ACHN (cell line): Measurements from ENCODE around the gene CCDC86.

ENCODE experiments used
- DNase-seq: peaks from one replicate; pipeline ENCODE4 v3.0.0-alpha.2; 2015
- in situ Hi-C: cut with HindIII; loops from 2 replicates; pipeline ENCODE4 v1.10.0; 2017; ENCODE audit warnings: low sequenced_read_pairs, low pct_ligation_motif_present, low pct_unique_long_range_greater_than_20kb

CCDC86 gene

DNA sequence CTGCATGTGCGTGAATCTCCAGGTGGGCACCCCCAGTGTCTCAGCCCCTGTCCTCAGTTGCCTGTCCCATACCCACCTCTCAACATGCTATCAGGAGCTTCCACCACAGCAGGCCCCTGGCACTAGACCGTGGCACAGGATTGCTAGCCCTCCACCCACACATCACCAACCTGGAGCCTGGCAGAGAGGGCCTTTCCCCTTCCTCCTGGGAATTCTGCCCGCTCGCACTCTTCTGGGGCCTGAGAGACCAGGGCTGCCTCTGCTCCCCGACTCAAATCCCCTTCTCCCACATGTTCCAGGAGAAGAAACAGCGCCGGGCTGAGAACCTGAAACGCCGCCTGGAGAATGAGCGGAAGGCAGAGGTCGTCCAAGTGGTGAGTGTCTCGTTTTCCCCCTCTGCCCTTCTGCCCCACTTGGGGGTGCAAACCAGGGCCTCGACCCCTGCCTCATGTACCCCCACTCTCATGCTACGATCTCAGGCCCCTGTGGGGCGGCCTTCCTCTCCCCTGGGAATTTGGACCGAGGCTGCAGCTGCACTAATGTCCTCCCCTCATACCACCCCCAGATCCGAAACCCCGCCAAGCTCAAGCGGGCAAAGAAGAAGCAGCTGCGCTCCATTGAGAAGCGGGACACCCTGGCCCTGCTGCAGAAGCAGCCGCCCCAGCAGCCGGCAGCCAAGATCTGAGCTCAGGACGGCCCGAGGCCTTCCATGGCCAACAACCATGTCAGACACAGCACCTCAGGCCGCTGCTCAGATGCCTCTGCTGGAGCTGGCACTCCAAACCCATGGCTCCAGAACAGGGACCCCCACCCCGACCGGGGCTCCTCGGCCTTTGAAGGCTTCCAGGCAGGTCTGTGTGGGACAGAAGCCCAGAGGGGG lies 8.0 kb downstream of the CCDC86 start:
- in situ Hi-C loops = no loop called here
- no peak for DNase-seq

GRCh38 chr11:60851327-60852104 lies 9.6 kb downstream of the CCDC86 start:
- DNase-seq = no peak
- in situ Hi-C loops = no loop called here

- no peak for DNase-seq
- in situ Hi-C loops = no loop called here
Observed at GRCh38 chr11:60852117-60852981, 10.4 kb downstream of the CCDC86 start.

DNA sequence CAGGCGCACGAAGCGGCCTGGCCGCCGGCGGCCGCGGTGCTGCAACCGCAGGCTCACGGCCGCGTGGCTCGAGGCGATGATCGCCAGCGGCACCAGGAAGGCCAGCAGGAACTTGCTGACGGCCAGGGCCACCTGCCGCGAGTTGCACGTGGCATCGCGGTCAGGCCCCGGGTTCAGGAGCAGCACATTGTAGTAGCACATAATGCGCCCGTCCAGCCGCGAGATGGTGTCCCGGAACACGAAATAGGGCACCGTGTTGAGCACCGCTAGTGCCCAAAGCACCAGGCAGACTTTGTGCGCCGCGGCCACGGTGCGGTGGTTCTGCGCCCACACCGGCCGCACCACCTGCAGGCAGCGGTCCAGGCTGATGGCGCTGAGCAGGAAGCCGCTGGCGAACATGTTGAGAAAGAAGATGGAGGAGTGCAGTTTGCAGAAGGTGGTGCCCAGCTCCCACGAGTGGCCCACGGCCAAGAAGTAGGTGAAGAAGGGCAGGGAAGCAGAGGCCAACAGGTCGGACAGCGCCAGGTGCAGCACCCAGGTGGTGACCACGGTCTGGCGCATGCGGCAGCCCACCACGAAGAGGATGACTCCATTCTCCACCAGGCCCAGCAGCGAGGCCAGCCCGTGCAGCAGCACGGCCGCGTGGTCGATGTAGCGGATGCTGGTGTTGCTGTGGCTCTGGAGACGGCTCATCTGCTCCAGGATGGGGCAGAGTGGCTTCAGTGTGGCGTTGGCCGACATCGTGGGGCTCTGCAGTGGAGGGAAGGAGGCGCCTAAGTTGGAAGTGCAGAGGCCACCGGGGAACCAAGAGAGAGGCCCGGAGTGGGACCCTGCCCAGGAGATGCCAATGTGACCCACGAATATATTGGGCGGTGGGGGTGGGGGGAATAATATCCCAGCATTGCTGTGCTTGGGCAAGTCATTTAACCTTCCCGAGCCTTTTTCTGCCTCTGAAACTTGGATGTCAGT lies 11.4 kb downstream of the CCDC86 start:
- DNase-seq = no peak
- in situ Hi-C loops = no loop called here

GRCh38 chr11:60854140-60854846 lies 12.4 kb downstream of the CCDC86 start:
- no peak for DNase-seq
- in situ Hi-C loops = no loop called here

DNA sequence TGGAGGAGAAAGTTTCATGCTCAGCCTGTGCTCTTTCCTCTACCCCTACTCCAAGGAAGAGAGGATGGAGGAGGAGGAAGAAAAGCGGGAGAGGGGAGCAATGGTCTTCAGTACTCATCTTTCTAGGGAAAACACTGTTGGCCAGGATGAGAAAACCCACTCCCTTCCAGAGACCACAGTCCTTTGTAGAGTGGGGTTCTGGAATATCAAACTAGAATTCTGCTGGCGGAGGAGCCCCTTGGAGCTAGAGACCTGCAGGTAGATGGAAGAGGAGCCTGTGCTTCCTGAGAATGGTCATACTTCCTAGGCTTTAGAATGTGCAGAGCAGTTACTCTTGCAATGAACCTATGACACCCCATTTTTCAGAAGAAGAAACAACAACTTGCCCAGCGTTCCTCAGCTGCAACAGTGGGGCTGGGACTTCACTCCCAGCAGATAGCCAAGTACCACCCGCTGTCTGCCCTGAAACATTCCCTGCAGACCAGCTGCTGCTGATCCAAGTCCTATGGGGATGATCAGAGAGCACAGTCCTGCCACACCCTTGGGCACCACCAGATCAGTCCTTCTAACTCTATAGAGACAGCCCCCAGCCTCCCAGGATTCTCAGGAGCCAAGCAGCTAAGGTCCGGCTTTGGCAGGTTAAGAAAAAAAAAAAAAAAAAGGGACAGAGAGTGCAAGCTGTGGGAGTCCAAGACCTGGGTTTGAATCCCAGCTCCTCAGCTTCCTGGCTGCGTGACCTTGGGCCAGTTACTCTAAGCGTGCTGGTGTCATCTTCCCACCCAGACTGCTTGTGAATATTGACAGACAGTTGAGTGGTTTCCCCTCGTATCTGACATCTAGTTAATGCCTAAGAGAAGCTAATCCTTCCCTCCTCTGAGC lies 13.2 kb downstream of the CCDC86 start:
- in situ Hi-C loops = no loop called here
- no peak for DNase-seq

DNA sequence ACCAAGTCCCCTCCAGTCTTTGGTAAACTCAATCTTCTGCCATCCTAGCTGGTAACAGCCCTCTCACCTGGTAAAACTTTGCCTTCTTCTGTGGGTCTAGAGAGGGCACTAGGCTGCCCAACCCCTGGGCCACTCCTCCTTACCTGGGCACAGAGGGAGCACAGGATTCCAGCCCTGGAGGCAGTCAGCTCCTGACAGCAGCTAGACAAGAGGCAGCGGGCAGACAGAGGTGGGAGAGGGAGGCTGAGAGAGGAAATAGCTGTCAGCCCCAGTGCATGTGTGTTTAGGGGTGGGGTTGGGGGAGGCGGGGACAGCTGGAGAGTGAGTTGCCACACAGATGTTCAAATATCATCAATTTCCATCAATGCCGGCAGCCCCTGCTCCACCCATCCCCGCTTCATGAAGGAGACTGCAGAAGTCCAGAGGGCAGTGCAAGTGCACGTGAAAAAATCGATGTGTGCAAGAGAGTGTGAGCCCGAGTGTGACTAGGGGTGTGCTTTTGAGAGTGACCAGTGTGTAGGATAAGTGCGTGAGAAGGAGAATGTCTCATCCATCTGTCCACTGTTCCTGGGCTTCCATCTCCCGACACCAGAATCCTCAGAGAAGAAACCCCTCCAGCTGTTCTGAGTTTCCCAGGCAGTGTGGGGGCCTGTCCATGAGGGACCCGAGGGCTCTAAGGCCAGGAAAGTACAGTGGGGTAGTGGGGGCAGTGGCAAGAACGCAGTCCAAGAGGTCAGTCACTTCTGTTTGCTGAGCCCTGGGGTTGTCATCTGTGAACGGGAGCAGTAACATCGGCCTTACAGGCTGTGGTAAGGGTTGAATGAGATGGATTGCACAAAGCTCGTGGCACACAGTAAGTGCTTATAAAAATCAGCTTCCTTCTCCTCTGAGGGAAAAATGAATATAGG lies 14.1 kb downstream of the CCDC86 start, which contains the start of gene PTGDR2:
Gene PTGDR2, minus strand, starts transcription at position 225 of the 908 bp plus-strand sequence. CDS start 2,228 bp downstream, outside the sequence.
- in situ Hi-C loops = no loop called here

GRCh38 chr11:60857378-60858232 lies 15.7 kb downstream of the CCDC86 start:
- in situ Hi-C loops = no loop called here
- no peak for DNase-seq

More for the DNA sequence above, 14.1 kb downstream of the CCDC86 start, which contains the start of gene PTGDR2:
- DNase-seq = no peak

DNA sequence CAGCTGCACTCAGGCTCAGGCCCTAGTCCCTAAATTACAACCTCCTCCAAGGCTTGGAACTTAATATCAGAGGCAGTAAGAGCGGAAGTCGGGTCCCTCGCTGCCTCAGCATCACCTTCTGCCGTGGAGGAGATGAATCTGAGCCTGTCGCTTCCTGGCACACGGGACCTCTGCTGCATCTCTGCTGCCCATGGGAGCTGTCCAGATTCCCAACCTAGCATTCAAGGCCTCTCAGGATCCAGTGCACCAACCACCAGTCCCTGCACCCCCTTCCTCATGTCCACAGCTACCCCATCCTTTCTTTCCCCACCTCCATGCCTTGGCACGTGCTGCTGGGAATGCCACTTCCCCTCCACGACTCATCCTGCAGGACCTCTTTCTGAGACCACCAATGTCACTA lies 16.3 kb downstream of the CCDC86 start:
- no peak for DNase-seq
- in situ Hi-C loops = no loop called here

GRCh38 chr11:60858731-60859464 lies 17.0 kb downstream of the CCDC86 start:
- in situ Hi-C loops = no loop called here
- DNase-seq = no peak

- in situ Hi-C loops = no loop called here
- DNase-seq = no peak
Observed at GRCh38 chr11:60859616-60860250, 17.8 kb downstream of the CCDC86 start.

- in situ Hi-C loops = no loop called here
- DNase-seq = no peak
Observed at GRCh38 chr11:60860943-60861342, 19.0 kb downstream of the CCDC86 start.

- no peak for DNase-seq
- in situ Hi-C loops = no loop called here
Observed at GRCh38 chr11:60862171-60862570, 20.3 kb downstream of the CCDC86 start.
